Activated B cell treated with CpG ODN at 0.5 μM for 24 hours (primary cell): ENCODE measurements around the gene CMIP. TPM values are rescaled to one million over a fixed set of nuclear protein-coding genes. Genes with fewer than 3 reads are reported as not detected.

Experiments
- ATAC-seq: fragments of 200-7000 bp; cut with Tn5 transposase; one replicate; pipeline ENCODE4 v1.10.0; 2021; ENCODE audit warnings: low read depth, mild to moderate bottlenecking, moderate library complexity
- CTCF ChIA-PET: fragments of 350-600 bp; sonication (Branson Sonifier 250); formaldehyde crosslinking; loops from one replicate; lab custom pipeline; 2021; ENCODE audit warnings: antibody characterized with exemption; lab: Charles Lee
- POLR2A ChIA-PET: fragments of 350-600 bp; sonication (Branson Sonifier 250); formaldehyde crosslinking; loops from one replicate; lab custom pipeline; 2021; ENCODE audit warnings: antibody characterized with exemption; lab: Charles Lee
- DNase-seq: peaks from one replicate; pipeline ENCODE4 v3.0.0; 2022
- H3K27ac Mint-ChIP-seq: one replicate; pipeline ENCODE4 v1.8.0; 2020; ENCODE audit warnings: mixed read lengths
- H3K27me3 Mint-ChIP-seq: one replicate; pipeline ENCODE4 v1.8.0; 2021; ENCODE audit warnings: mixed read lengths
- H3K36me3 Mint-ChIP-seq: one replicate; pipeline ENCODE4 v1.8.0; 2021; ENCODE audit warnings: low read depth, mixed read lengths
- H3K4me1 Mint-ChIP-seq: one replicate; pipeline ENCODE4 v1.8.0; 2021; ENCODE audit warnings: mixed read lengths
- H3K4me3 Mint-ChIP-seq: one replicate; pipeline ENCODE4 v1.8.0; 2020; ENCODE audit warnings: mild to moderate bottlenecking, mixed read lengths
- H3K9me3 Mint-ChIP-seq: one replicate; pipeline ENCODE4 v1.8.0; 2020; ENCODE audit warnings: mixed read lengths
- CTCF ChIP-seq: fragments of 200-600 bp; IDR thresholded peaks from one replicate; pipeline ENCODE4 v1.8.0; 2022; ENCODE audit warnings: antibody characterized with exemption, mild to moderate bottlenecking
- intact Hi-C: fragments of 100-400 bp; cut with micrococcal nuclease; formaldehyde crosslinking; loops from one replicate; pipeline ENCODE4 v1.15.1; 2024
- total RNA-seq: library from RNA; stranded (reverse); gene quantifications from 2 replicates; pipeline ENCODE4 v1.2.3, GENCODE V29; 2022

CMIP gene
- total RNA-seq, 1 donor from 2014 or later: 76.3 TPM

GRCh38 chr16:81592353-81592866, 147.8 kb downstream of the CMIP start:
- Mint-ChIP-seq H3K27ac (no peak overlapping the region), H3K36me3 (peaks cover 24% of the 10 kb centered on the region), H3K9me3 (no peaks in the 10 kb centered on the region), H3K27me3 (no peaks in the 10 kb centered on the region), H3K4me1 (peaks cover 10% of the 10 kb centered on the region), H3K4me3 (no peak overlapping the region)
- ChIA-PET CTCF (no interaction called here), POLR2A (no interaction called here)
- no peak for ATAC-seq
- DNase-seq: no peak
- TF ChIP-seq CTCF: no peak
- intact Hi-C loops: no loop called here

GRCh38 chr16:81593481-81593880, 148.9 kb downstream of the CMIP start:
- no peak for TF ChIP-seq CTCF
- H3K9me3 Mint-ChIP-seq: no peaks in the 10 kb centered on the region
- intact Hi-C loops: no loop called here
- ChIA-PET POLR2A (no interaction called here), CTCF (no interaction called here)
- ATAC-seq (no peak), DNase-seq (no peak)
- H3K27ac Mint-ChIP-seq: no peak overlapping the region
- H3K36me3 Mint-ChIP-seq: peaks cover 26% of the 10 kb centered on the region
- no peaks in the 10 kb centered on the region for H3K27me3 Mint-ChIP-seq
- no peak overlapping the region for H3K4me3 Mint-ChIP-seq
- peaks cover 10% of the 10 kb centered on the region for H3K4me1 Mint-ChIP-seq

- ChIA-PET CTCF (no interaction called here), POLR2A (no interaction called here)
- peaks cover 16% of the 10 kb centered on the region for H3K4me1 Mint-ChIP-seq
- no peak overlapping the region for H3K4me3 Mint-ChIP-seq
- DNase-seq (no peak), ATAC-seq (no peak)
- H3K9me3 Mint-ChIP-seq: no peaks in the 10 kb centered on the region
- no peak for TF ChIP-seq CTCF
- intact Hi-C loops: no loop called here
- no peak overlapping the region for H3K27ac Mint-ChIP-seq
- H3K27me3 Mint-ChIP-seq: no peaks in the 10 kb centered on the region
- peaks cover 9% of the 10 kb centered on the region for H3K36me3 Mint-ChIP-seq
Measured at GRCh38 chr16:81595629-81596292, 151.2 kb downstream of the CMIP start.

GRCh38 chr16:81597079-81597658, 152.6 kb downstream of the CMIP start:
- Mint-ChIP-seq H3K27me3 (no peaks in the 10 kb centered on the region), H3K9me3 (no peaks in the 10 kb centered on the region), H3K27ac (no peak overlapping the region), H3K4me1 (peaks cover 8% of the 10 kb centered on the region), H3K36me3 (peaks cover 9% of the 10 kb centered on the region), H3K4me3 (no peak overlapping the region)
- ChIA-PET CTCF (interaction anchor here (1.4 kb wide), 1 partner anchor 193 kb away, joined by 3 read pairs; no protein-coding TSS in a partner anchor), POLR2A (interaction anchor here (0.7 kb wide), 1 partner anchor 53 kb away, joined by 6 read pairs; no protein-coding TSS in a partner anchor)
- intact Hi-C loops: no loop called here
- ATAC-seq: no peak
- no peak for DNase-seq
- no peak for TF ChIP-seq CTCF

- CTCF ChIA-PET: interaction anchor here (0.5 to 1.4 kb wide), 2 partner anchors 117 to 194 kb away, joined by 3 read pairs; no protein-coding TSS in a partner anchor
- no peak for TF ChIP-seq CTCF
- no peaks in the 10 kb centered on the region for H3K27me3 Mint-ChIP-seq
- POLR2A ChIA-PET: interaction anchor here (0.7 kb wide), 1 partner anchor 54 kb away, joined by 6 read pairs; no protein-coding TSS in a partner anchor
- H3K4me1 Mint-ChIP-seq: peaks cover 8% of the 10 kb centered on the region
- no peak for ATAC-seq
- H3K36me3 Mint-ChIP-seq: peaks cover 7% of the 10 kb centered on the region
- no peaks in the 10 kb centered on the region for H3K9me3 Mint-ChIP-seq
- H3K4me3 Mint-ChIP-seq: no peak overlapping the region
- DNase-seq: no peak
- intact Hi-C loops: no loop called here
- H3K27ac Mint-ChIP-seq: no peak overlapping the region
Measured at GRCh38 chr16:81598083-81598482, 153.5 kb downstream of the CMIP start.
